Activated naive CD4-positive, alpha-beta T cell treated with anti-CD3 and anti-CD28 coated beads for 36 hours (primary cell): ENCODE data around the gene SH3PXD2B. TPM values are rescaled to one million over a fixed set of nuclear protein-coding genes. Genes with fewer than 3 reads are reported as not detected.
"Not testable (repeated sequence)": the region's sequence is repeated elsewhere in the genome, so short reads cannot be mapped to it uniquely, and the experiment has no call there.

Source experiments
- CTCF ChIA-PET: fragments of 350-600 bp; sonication (Branson Sonifier 250); formaldehyde crosslinking; loops from one replicate; lab custom pipeline; 2021; ENCODE audit warnings: antibody characterized with exemption; lab: Charles Lee
- DNase-seq: peaks from one replicate; pipeline ENCODE4 v3.0.0-alpha.2; 2020
- H3K27ac Mint-ChIP-seq: one replicate; pipeline ENCODE4 v1.8.0; 2021; ENCODE audit warnings: mild to moderate bottlenecking, mixed read lengths
- H3K27me3 Mint-ChIP-seq: one replicate; pipeline ENCODE4 v1.8.0; 2021; ENCODE audit warnings: low read depth, mixed read lengths
- H3K36me3 Mint-ChIP-seq: one replicate; pipeline ENCODE4 v1.8.0; 2021; ENCODE audit warnings: low read depth, mixed read lengths
- H3K4me1 Mint-ChIP-seq: one replicate; pipeline ENCODE4 v1.8.0; 2021; ENCODE audit warnings: low read depth, mixed read lengths
- H3K4me3 Mint-ChIP-seq: one replicate; pipeline ENCODE4 v1.8.0; 2021; ENCODE audit warnings: mild to moderate bottlenecking, moderate library complexity, mixed read lengths
- H3K9me3 Mint-ChIP-seq: one replicate; pipeline ENCODE4 v1.8.0; 2021; ENCODE audit warnings: mixed read lengths
- intact Hi-C: fragments of 100-400 bp; cut with micrococcal nuclease; formaldehyde crosslinking; loops from one replicate; pipeline ENCODE4 v1.15.1; 2023
- total RNA-seq, 2 experiments: library from RNA; stranded (reverse); gene quantifications; one replicate each; pipeline ENCODE4 v1.2.3, GENCODE V29; 2021

SH3PXD2B gene
- total RNA-seq, 2 experiments from 2014 or later: 1.1 to 1.3 TPM

DNA sequence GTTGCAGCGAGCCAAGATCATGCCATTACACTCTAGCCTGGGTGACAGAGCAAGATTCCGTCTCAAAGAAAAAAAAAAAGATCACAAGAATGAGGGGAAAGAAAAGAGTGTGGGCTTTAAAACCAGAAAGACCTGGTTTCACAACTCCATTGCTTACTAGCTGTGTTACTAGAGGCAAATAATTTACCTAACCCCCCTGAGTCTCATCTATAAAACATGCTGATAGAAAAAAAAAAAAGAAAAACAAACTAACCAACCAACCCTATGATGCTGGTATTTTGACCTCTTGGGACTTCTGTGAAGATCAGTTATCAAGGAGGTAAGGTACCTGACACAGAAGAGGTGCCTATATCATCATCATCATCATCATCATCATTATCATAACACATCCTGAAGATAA is 110.6 kb downstream of the SH3PXD2B start:
- H3K36me3 Mint-ChIP-seq: no peaks in the 10 kb centered on the region
- no peak overlapping the region for H3K27ac Mint-ChIP-seq
- no peaks in the 10 kb centered on the region for H3K27me3 Mint-ChIP-seq
- DNase-seq: no peak
- CTCF ChIA-PET: interaction anchor here (0.6 kb wide), 1 partner anchor 50 kb away, joined by 3 read pairs; no protein-coding TSS in a partner anchor
- H3K9me3 Mint-ChIP-seq: no peaks in the 10 kb centered on the region
- no peaks in the 10 kb centered on the region for H3K4me1 Mint-ChIP-seq
- H3K4me3 Mint-ChIP-seq: no peak overlapping the region
- intact Hi-C loops: no loop called here

- no peak overlapping the region for H3K27ac Mint-ChIP-seq
- CTCF ChIA-PET: no interaction called here
- intact Hi-C loops: no loop called here
- H3K27me3 Mint-ChIP-seq: no peaks in the 10 kb centered on the region
- DNase-seq: no peak
- H3K4me3 Mint-ChIP-seq: no peak overlapping the region
- no peaks in the 10 kb centered on the region for H3K36me3 Mint-ChIP-seq
- H3K4me1 Mint-ChIP-seq: no peaks in the 10 kb centered on the region
- H3K9me3 Mint-ChIP-seq: no peaks in the 10 kb centered on the region
Observed at GRCh38 chr5:172342918-172343317, 111.4 kb downstream of the SH3PXD2B start.

DNA sequence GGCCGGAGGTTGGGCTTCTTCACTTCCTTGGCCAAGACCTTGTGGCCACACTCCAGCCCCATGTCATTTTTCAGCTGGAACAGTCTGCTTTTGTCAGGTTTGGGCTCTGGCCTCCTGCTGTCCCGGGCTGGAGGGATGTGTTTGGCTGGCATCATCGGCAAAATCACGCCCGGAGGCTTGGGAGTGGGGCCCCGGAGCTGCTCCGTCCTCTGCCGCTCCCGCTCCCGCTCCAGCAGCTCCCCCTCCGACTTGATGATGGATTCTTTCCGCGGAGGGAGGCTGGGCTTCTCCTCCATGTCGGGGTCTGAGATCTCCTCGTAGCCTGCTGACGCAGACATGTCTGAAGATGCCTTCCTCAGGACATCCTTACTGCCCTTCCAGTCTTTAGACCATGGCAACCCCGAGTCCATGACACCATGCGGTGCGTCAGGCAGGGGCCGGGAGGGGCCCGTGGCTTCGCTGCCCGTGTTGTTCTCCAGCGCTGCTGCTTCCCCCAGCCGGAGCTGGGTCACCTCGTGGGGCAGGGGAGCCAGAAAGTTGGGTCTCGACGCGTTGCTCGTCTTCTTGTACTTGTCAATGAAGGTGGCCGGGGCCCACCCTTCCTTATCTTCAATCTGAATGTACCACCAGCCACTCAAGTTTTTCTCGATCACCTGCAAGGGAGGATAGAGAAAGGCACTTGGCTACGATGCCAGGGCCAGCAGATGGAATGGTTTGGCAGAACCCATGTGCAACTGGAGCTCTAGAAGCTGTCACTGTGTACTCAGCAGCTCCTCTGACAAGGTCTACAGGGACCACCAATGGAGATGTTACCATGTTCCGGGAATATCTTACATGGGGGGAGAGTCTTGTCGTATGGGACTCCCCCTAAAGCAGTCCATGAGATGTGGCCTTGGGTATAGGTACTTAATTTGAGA is 114.8 kb downstream of the SH3PXD2B start:
- no peak overlapping the region for H3K27ac Mint-ChIP-seq
- no peaks in the 10 kb centered on the region for H3K36me3 Mint-ChIP-seq
- H3K27me3 Mint-ChIP-seq: no peaks in the 10 kb centered on the region
- no peak overlapping the region for H3K4me3 Mint-ChIP-seq
- intact Hi-C loops: no loop called here
- H3K4me1 Mint-ChIP-seq: no peaks in the 10 kb centered on the region
- no peaks in the 10 kb centered on the region for H3K9me3 Mint-ChIP-seq
- CTCF ChIA-PET: no interaction called here
- no peak for DNase-seq

DNA sequence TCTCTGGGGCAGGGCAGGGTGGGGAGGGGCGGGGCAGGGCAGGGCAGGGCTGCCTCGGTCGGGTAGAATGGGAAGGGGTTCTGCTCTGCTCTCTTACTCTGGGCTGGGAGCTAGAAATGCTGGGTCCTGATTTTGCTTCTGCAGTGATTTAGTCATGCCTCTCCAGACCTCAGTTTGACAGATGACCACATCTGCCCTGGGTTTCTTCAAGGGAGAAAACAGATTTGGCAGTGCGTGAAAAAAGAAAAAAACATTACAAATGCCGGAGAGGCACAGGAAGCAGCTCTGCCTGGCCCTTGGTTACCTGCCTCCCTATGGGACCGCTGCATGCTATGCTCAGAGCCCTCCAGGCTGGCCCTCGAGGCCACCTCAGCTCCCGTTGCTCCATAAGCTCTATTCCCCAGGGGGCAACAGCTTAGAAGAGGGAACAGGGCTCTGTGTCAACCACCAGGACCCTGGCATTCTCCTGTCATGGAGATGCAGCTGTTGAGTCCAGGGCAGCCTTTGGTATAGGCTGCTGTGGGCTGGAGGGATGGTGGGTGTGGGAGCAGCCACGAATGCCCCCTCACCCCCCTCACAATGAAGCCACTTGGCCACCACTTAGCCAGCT is 117.5 kb downstream of the SH3PXD2B start:
- CTCF ChIA-PET: no interaction called here
- Mint-ChIP-seq H3K36me3 (no peaks in the 10 kb centered on the region), H3K27ac (no peak overlapping the region), H3K9me3 (no peaks in the 10 kb centered on the region), H3K4me3 (no peak overlapping the region), H3K4me1 (no peaks in the 10 kb centered on the region), H3K27me3 (no peaks in the 10 kb centered on the region)
- intact Hi-C loops: no loop called here
- no peak for DNase-seq

DNA sequence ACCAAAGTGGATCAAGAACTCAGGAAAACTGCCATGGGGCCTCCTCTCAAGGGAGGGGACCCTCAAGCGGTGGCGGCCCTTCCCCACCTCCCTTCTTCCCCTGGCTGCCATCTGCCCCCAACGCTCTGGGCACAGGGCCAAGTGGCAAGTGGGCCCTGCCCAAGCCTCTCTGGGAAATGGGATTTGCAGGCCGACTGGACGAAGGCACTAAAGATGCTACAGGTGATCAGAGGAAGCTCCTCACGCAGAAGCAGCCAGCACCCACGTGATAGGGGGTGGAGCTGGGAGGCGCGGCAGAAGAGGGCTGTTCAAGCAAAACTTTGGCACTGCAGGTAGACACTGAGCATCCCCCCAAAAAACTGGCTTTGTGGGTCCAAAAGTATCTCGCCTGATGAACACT is 118.1 kb downstream of the SH3PXD2B start:
- Mint-ChIP-seq H3K27me3 (no peaks in the 10 kb centered on the region), H3K4me1 (no peaks in the 10 kb centered on the region), H3K9me3 (no peaks in the 10 kb centered on the region), H3K4me3 (no peak overlapping the region), H3K36me3 (no peaks in the 10 kb centered on the region), H3K27ac (no peak overlapping the region)
- CTCF ChIA-PET: no interaction called here
- DNase-seq: no peak
- intact Hi-C loops: no loop called here

GRCh38 chr5:172335721-172336120 is 118.6 kb downstream of the SH3PXD2B start:
- Mint-ChIP-seq H3K4me3 (no peak overlapping the region), H3K27ac (no peak overlapping the region), H3K4me1 (no peaks in the 10 kb centered on the region), H3K9me3 (no peaks in the 10 kb centered on the region), H3K27me3 (no peaks in the 10 kb centered on the region), H3K36me3 (no peaks in the 10 kb centered on the region)
- CTCF ChIA-PET: no interaction called here
- no peak for DNase-seq
- intact Hi-C loops: no loop called here

GRCh38 chr5:172334641-172335040 is 119.7 kb downstream of the SH3PXD2B start:
- H3K9me3 Mint-ChIP-seq: no peaks in the 10 kb centered on the region
- H3K36me3 Mint-ChIP-seq: no peaks in the 10 kb centered on the region

DNA sequence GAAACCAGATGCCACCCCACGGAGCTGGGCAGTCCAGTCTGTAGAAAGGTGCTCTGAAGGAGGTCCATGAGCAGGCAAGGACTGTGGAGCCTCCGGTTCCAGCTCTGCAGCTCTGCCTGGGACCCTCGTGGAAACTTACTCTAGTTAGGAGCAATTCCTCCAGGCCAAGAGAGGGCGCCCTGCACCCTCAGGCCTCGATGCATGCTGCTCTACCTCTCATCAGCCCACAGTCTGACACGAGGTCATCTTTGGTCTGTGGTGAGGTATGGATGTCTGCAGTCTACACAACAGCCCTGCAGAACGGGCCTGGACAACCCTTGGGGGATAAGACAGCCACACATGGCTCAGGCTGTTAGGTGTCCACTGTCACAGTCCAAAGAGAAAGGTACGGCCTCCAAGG is 120.1 kb downstream of the SH3PXD2B start:
- intact Hi-C loops: loop anchor here (1.0 kb wide), 1 partner anchor 117 kb away; no protein-coding TSS in a partner anchor
- no peaks in the 10 kb centered on the region for H3K36me3 Mint-ChIP-seq
- peak; percentile 38 for DNase-seq

More at GRCh38 chr5:172334641-172335040, 119.7 kb downstream of the SH3PXD2B start:
- Mint-ChIP-seq H3K4me3 (no peak overlapping the region), H3K27me3 (no peaks in the 10 kb centered on the region), H3K27ac (no peak overlapping the region), H3K4me1 (no peaks in the 10 kb centered on the region)
- intact Hi-C loops: loop anchor here (1.0 kb wide), 1 partner anchor 117 kb away; no protein-coding TSS in a partner anchor
- no peak for DNase-seq
- CTCF ChIA-PET: interaction anchor here (1.3 to 1.8 kb wide), 2 partner anchors 36 to 117 kb away, joined by 4 read pairs; no protein-coding TSS in a partner anchor

GRCh38 chr5:172326901-172327300 is 127.4 kb downstream of the SH3PXD2B start:
- DNase-seq, H3K4me1 Mint-ChIP-seq, H3K9me3 Mint-ChIP-seq, H3K4me3 Mint-ChIP-seq, H3K36me3 Mint-ChIP-seq, H3K27ac Mint-ChIP-seq, H3K27me3 Mint-ChIP-seq, intact Hi-C loops: not testable (repeated sequence)
- CTCF ChIA-PET: interaction anchor here (0.7 kb wide), 1 partner anchor 390 kb away, joined by 3 read pairs; no protein-coding TSS in a partner anchor

More for the DNA sequence above, 120.1 kb downstream of the SH3PXD2B start:
- Mint-ChIP-seq H3K27ac (no peak overlapping the region), H3K4me1 (no peaks in the 10 kb centered on the region), H3K9me3 (no peaks in the 10 kb centered on the region), H3K27me3 (no peaks in the 10 kb centered on the region), H3K4me3 (no peak overlapping the region)
- CTCF ChIA-PET: interaction anchor here (1.3 to 1.8 kb wide), 2 partner anchors 37 to 117 kb away, joined by 4 read pairs; no protein-coding TSS in a partner anchor

- Mint-ChIP-seq H3K9me3 (no peaks in the 10 kb centered on the region), H3K4me3 (no peak overlapping the region), H3K36me3 (no peaks in the 10 kb centered on the region), H3K4me1 (no peaks in the 10 kb centered on the region), H3K27me3 (no peaks in the 10 kb centered on the region), H3K27ac (no peak overlapping the region)
- intact Hi-C loops: no loop called here
- no peak for DNase-seq
- CTCF ChIA-PET: no interaction called here
Observed at GRCh38 chr5:172325452-172325851, 128.9 kb downstream of the SH3PXD2B start.

GRCh38 chr5:172322028-172322965 is 132.0 kb downstream of the SH3PXD2B start:
- CTCF ChIA-PET: interaction anchor here (0.6 kb wide), 1 partner anchor 230 kb away, joined by 4 read pairs; no protein-coding TSS in a partner anchor
- H3K4me1 Mint-ChIP-seq: no peaks in the 10 kb centered on the region
- H3K36me3 Mint-ChIP-seq: no peaks in the 10 kb centered on the region
- H3K27me3 Mint-ChIP-seq: no peaks in the 10 kb centered on the region
- no peak for DNase-seq
- H3K27ac Mint-ChIP-seq: no peak overlapping the region
- intact Hi-C loops: no loop called here
- H3K4me3 Mint-ChIP-seq: no peak overlapping the region
- no peaks in the 10 kb centered on the region for H3K9me3 Mint-ChIP-seq

DNA sequence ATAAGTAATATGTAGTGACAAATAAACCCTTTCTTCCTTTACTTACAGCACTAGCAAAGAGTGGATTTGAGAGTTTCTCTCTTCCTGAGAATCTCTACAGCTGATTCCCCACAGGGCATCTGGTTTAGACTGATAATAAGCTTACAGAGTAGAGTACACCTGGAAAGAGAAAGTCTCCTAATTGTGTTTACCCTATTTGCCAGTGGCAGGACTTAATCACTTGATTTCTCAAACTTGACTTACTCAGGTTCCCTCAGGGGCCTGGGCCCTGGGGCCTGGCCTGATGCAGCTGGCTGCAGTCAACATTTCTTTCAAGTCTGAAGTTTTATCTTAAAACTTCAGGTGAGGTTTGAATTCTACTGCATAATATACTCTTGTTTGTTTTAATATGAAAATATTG is 132.7 kb downstream of the SH3PXD2B start:
- no peaks in the 10 kb centered on the region for H3K27me3 Mint-ChIP-seq
- H3K27ac Mint-ChIP-seq: no peak overlapping the region
- no peak overlapping the region for H3K4me3 Mint-ChIP-seq
- no peaks in the 10 kb centered on the region for H3K4me1 Mint-ChIP-seq
- CTCF ChIA-PET: no interaction called here
- no peaks in the 10 kb centered on the region for H3K36me3 Mint-ChIP-seq
- intact Hi-C loops: no loop called here
- DNase-seq: no peak
- H3K9me3 Mint-ChIP-seq: no peaks in the 10 kb centered on the region
